Astrocyte (in vitro differentiated cells and primary cell): ENCODE data around the gene CHD6.

ENCODE experiments used
- EZH2 ChIP-seq: IDR thresholded peaks from 2 replicates; pipeline ENCODE4 v1.6.1; 2012; ENCODE audit warnings: mild to moderate bottlenecking, low read length, inconsistent platforms; ENCODE audit not compliant: insufficient read depth
- TF ChIP-seq, protein P1 (sequence below): IDR thresholded peaks from 2 replicates; pipeline ENCODE4 v1.5.1; 2011; ENCODE audit warnings: low read depth, mild to moderate bottlenecking, inconsistent platforms, low read length, moderate library complexity; ENCODE audit not compliant: insufficient read depth

DNA sequence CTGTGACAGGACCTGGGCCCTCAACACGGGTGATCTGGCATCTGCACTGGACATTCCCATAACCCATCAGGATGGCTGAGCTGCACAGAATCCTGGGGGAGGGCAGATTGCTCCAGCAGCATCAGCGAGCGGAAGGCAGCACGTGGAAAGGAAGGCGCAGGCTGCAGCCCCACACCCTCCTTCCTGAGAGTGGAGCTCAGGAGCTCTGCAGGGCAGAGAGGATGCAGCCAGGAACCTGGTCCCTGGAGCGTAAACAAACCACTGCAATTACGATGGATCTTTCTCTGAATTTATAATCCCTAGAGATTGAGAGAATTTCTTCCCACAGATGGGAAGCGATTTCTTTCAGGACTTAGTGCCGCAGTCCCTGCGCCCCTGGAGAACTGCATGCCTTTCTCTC is 211.8 kb downstream of the CHD6 start:
- TF ChIP-seq, protein P1, sequence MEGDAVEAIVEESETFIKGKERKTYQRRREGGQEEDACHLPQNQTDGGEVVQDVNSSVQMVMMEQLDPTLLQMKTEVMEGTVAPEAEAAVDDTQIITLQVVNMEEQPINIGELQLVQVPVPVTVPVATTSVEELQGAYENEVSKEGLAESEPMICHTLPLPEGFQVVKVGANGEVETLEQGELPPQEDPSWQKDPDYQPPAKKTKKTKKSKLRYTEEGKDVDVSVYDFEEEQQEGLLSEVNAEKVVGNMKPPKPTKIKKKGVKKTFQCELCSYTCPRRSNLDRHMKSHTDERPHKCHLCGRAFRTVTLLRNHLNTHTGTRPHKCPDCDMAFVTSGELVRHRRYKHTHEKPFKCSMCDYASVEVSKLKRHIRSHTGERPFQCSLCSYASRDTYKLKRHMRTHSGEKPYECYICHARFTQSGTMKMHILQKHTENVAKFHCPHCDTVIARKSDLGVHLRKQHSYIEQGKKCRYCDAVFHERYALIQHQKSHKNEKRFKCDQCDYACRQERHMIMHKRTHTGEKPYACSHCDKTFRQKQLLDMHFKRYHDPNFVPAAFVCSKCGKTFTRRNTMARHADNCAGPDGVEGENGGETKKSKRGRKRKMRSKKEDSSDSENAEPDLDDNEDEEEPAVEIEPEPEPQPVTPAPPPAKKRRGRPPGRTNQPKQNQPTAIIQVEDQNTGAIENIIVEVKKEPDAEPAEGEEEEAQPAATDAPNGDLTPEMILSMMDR, result no peak
- no peak for TF ChIP-seq EZH2
